Iris pigment epithelial cell (primary cell): ENCODE results near the gene COX7B.

ENCODE experiments used
- DNase-seq: peaks from one replicate; pipeline ENCODE4 v3.0.0-alpha.2; 2011; ENCODE audit warnings: low read depth

COX7B gene

GRCh38 chrX:77945910-77946545, 46.8 kb downstream of the COX7B start:
- no peak for DNase-seq

DNA sequence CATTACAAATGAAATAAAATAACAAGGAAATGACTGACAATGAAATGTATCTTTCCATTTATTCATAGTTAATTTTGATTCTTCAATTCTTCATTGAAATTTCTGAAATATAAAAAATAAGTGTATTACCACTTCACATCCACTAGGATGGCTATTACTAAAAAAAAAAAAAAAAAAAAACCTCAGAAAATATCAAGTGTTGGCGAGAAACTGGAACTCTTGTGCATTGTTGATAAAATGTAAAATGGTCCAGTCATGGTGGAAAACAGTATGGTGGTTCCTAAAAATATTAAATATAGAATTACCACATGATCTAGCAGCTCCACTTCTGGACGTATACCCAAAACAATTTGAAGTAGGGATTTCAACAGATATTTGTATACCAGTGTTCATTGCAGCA, 47.3 kb downstream of the COX7B start:
- DNase-seq, result no peak

GRCh38 chrX:77949840-77950239, 50.6 kb downstream of the COX7B start:
- no peak for DNase-seq

- no peak for DNase-seq
Measured at GRCh38 chrX:77952173-77952572, 52.9 kb downstream of the COX7B start.

DNA sequence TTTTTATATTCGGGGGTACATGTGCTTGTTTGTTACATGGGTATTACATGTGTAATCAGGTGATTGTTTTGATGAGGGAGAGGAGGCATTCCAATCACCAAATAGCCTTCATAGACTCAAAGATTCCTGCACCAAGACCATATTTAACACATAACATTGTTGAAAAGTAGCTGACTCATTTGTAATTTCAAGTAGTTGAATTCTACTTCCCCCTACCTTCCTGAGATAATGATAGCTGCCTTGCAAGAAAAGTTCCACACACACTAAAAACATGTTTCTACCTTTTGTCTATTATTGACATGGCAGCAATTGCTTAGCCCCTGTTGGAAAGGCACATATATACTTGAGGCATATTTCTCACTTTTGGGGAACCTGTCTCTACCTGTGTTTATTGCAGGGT, 54.0 kb downstream of the COX7B start:
- peak; percentile 12 for DNase-seq

DNA sequence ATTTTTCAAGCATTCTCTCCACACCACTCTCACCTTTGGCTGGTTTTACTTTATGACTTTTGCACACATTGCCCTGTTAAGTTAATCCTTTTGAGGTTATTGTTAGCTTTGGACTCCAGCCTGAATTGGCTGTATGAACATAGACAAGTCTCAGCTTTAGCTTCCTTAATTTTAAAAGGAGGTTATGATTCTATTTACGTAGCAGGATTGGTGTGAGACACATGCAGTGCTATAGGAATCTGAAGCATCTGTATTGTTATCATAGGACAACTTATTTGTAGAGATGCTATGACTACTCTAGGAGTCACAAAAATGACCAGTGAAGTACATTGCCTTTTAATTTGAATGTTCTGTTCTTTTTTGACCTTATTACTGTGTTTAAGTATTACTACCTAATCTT, 54.4 kb downstream of the COX7B start:
- DNase-seq, result peak; percentile 43
